Left lung (tissue), 10 donors: Measurements from ENCODE around the gene PFDN5. TPM values are rescaled to one million over a fixed set of nuclear protein-coding genes. Genes with fewer than 3 reads are reported as not detected.
A peak's percentile ranks its signal among the peaks of the same experiment; 100 is the strongest.
"Not testable (repeated sequence)": the region's sequence is repeated elsewhere in the genome, so short reads cannot be mapped to it uniquely, and the experiment has no call there.

ENCODE experiments used
- ATAC-seq: fragments of 200-7000 bp; cut with Tn5 transposase; one replicate; pipeline ENCODE4 v1.9.1; 2020; ENCODE audit warnings: moderate library complexity
- DNase-seq, 4 donors: peaks; one replicate each; pipeline ENCODE4 v3.0.0-alpha.2; 2013 to 2020
- H3K27ac ChIP-seq, 2 donors: fragments of 200-600 bp; sonication (generic) in 1 of 2; one replicate each; pipeline versions ENCODE4 v1.5.0 to v1.8.0; 2020 to 2021
- H3K27me3 ChIP-seq, 2 donors: fragments of 200-600 bp; sonication (generic) in 1 of 2; one replicate each; pipeline versions ENCODE4 v1.5.0 to v1.8.0; 2020 to 2021
- H3K36me3 ChIP-seq, 2 donors: fragments of 200-600 bp; sonication (generic) in 1 of 2; one replicate each; pipeline versions ENCODE4 v1.5.0 to v1.8.0; 2020 to 2021
- H3K4me1 ChIP-seq, 2 donors: fragments of 200-600 bp; one replicate each; pipeline ENCODE4 v1.8.0; 2021
- H3K4me3 ChIP-seq, 2 donors: fragments of 200-600 bp; sonication (generic) in 1 of 2; one replicate each; pipeline versions ENCODE4 v1.5.0 to v1.8.0; 2020 to 2021; ENCODE audit warnings: mild to moderate bottlenecking in 1 of 2
- H3K9me3 ChIP-seq, 2 donors: fragments of 200-600 bp; sonication (generic) in 1 of 2; one replicate each; pipeline versions ENCODE4 v1.5.0 to v1.8.0; 2020 to 2021
- intact Hi-C, 2 donors: fragments of 100-400 bp; cut with DNase I; formaldehyde crosslinking; loops; one replicate each; pipeline versions ENCODE4 v1.11.2 to v1.14.2; 2022
- polyA plus RNA-seq, 6 donors: library from polyadenylated mRNA; unstranded; fragments of 120-200 nt; gene quantifications; one replicate each; pipeline ENCODE4 v1.2.1, GENCODE V29; 2013; ENCODE audit not compliant: insufficient read length in 6 of 6
- total RNA-seq, 2 donors: library from RNA; stranded (reverse); fragmentation: NEBNext Ultra II Directional; extraction: Animal tissue kit (Norgen Biotek cat#: 25700); gene quantifications; one replicate each; pipeline ENCODE4 v1.2.1, GENCODE V29; 2021
- TF ChIP-seq, protein P1 (sequence below), 2 donors: fragments of 200-600 bp; sonication (generic) in 1 of 2; IDR thresholded peaks; one replicate each; pipeline versions ENCODE4 v1.5.0 to v1.8.0; 2021; ENCODE audit warnings: antibody characterized with exemption in 2 of 2
- donor health status: DM: no; HTN: yes; CAD: no.
- donor health status: DM: no; HTN: no; CAD: no.

Gene PFDN5
- total and polyA plus RNA-seq, 8 donors: 321 to 800 (median 724) TPM

- Histone ChIP-seq H3K27ac (no peak overlapping the region), H3K9me3 (no peaks in the 10 kb centered on the region), H3K4me1 (peaks cover 0 to 8% of the 10 kb centered on the region in 2 donors), H3K36me3 (peaks cover 0 to 11% of the 10 kb centered on the region in 2 donors), H3K4me3 (no peak overlapping the region), H3K27me3 (no peaks in the 10 kb centered on the region)
- DNase-seq: no peak
- TF ChIP-seq, protein P1, sequence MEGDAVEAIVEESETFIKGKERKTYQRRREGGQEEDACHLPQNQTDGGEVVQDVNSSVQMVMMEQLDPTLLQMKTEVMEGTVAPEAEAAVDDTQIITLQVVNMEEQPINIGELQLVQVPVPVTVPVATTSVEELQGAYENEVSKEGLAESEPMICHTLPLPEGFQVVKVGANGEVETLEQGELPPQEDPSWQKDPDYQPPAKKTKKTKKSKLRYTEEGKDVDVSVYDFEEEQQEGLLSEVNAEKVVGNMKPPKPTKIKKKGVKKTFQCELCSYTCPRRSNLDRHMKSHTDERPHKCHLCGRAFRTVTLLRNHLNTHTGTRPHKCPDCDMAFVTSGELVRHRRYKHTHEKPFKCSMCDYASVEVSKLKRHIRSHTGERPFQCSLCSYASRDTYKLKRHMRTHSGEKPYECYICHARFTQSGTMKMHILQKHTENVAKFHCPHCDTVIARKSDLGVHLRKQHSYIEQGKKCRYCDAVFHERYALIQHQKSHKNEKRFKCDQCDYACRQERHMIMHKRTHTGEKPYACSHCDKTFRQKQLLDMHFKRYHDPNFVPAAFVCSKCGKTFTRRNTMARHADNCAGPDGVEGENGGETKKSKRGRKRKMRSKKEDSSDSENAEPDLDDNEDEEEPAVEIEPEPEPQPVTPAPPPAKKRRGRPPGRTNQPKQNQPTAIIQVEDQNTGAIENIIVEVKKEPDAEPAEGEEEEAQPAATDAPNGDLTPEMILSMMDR (IDR thresholded peaks at IDR 0.05): no peak
- intact Hi-C loops: loop anchor here in 1 of 2 donors (2.0 kb wide), 1 partner anchor 77 kb away; no protein-coding TSS in a partner anchor
- ATAC-seq: no peak
Measured at GRCh38 chr12:53289891-53290290, 5.5 kb upstream of the PFDN5 start.

DNA sequence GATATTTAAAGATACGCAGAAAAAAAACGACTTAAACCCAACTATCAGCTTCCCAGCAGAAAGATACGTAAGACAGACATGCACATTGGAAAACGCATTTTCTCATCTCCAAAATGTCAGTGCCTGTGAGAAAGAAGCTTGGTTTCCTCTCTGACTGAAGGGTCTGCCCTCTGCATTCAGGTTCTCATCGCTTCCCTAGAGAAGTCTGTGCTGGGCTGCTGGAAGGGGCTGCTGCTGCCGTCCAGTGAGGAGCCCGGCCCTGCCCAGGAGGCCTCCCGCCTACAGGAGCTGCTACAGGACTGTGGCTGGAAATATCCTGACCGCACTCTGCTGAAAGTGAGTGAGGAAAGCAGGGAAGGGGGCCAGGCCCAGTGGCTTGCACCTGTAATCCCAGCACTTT is 4.7 kb upstream of the PFDN5 start:
- Histone ChIP-seq H3K4me3 (no peak overlapping the region), H3K27me3 (no peaks in the 10 kb centered on the region), H3K4me1 (peaks cover 0 to 12% of the 10 kb centered on the region in 2 donors), H3K36me3 (peaks cover 0 to 11% of the 10 kb centered on the region in 2 donors), H3K27ac (no peak overlapping the region), H3K9me3 (no peaks in the 10 kb centered on the region)
- intact Hi-C loops: no loop called here
- TF ChIP-seq, protein P1 (IDR thresholded peaks at IDR 0.05): no peak
- DNase-seq: no peak
- no peak for ATAC-seq

DNA sequence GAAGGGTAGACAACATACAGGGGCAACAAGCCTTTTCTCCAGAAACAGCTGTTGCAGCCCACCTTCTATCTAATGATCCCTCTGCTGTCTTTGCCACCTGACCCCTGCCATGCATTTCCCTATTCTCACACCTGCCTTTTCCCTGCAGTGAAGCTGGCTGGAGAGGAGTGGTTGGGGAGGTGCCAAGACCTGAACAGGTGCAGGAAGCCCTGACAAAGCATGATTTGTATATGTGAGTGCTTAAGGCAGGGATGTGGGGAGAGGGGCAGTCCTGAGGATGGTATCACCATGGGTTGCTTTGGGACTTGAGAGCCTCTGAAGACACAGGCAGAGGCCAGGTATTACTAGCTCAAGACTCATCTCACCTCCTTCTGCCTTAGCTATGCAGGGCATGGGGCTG is 2.9 kb upstream of the PFDN5 start:
- intact Hi-C loops: no loop called here
- no peaks in the 10 kb centered on the region for H3K27me3 ChIP-seq
- no peak for DNase-seq
- H3K4me1 ChIP-seq: peaks cover 13 to 29% of the 10 kb centered on the region in 2 donors
- TF ChIP-seq, protein P1 (IDR thresholded peaks at IDR 0.05): no peak
- no peak overlapping the region for H3K4me3 ChIP-seq
- H3K36me3 ChIP-seq: peaks cover 0 to 11% of the 10 kb centered on the region in 2 donors
- no peak overlapping the region for H3K27ac ChIP-seq
- no peak for ATAC-seq
- no peaks in the 10 kb centered on the region for H3K9me3 ChIP-seq

DNA sequence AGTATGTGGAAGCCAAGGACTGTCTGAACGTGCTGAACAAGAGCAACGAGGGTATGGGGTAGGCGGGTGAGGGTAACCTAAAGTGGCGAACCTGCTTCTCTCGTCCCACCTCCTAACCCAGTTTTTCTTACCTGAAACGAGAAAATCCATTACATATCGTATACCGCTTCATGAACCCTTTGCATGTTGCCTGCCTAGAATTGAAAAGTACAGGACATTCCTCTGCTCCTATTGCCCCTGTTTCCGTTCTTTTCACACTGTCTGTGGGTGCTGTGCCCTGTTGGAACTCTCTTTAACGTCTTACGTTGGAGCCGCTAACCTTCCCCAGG is 513 bp downstream of the PFDN5 start:
- Histone ChIP-seq H3K36me3 (peaks cover 0 to 12% of the 10 kb centered on the region in 2 donors), H3K9me3 (no peaks in the 10 kb centered on the region), H3K27ac (peak overlapping the region; percentile 88 to 92), H3K27me3 (no peaks in the 10 kb centered on the region), H3K4me3 (peak overlapping the region; percentile 65 to 75), H3K4me1 (peaks cover 25 to 57% of the 10 kb centered on the region in 2 donors)
- peak; percentile 1 for ATAC-seq
- intact Hi-C loops: no loop called here
- TF ChIP-seq, protein P1 (IDR thresholded peaks at IDR 0.05): no peak
- no peak for DNase-seq

GRCh38 chr12:53297106-53297505 is 1.8 kb downstream of the PFDN5 start:
- Histone ChIP-seq H3K4me3 (peak overlapping the region in 1 of 2 donors; percentile 65), H3K27ac (peak overlapping the region; percentile 70 to 91), H3K36me3 (peaks cover 0 to 19% of the 10 kb centered on the region in 2 donors), H3K4me1 (peaks cover 26 to 69% of the 10 kb centered on the region in 2 donors)
- H3K27me3 ChIP-seq, ATAC-seq, H3K9me3 ChIP-seq, intact Hi-C loops, DNase-seq: not testable (repeated sequence)

DNA sequence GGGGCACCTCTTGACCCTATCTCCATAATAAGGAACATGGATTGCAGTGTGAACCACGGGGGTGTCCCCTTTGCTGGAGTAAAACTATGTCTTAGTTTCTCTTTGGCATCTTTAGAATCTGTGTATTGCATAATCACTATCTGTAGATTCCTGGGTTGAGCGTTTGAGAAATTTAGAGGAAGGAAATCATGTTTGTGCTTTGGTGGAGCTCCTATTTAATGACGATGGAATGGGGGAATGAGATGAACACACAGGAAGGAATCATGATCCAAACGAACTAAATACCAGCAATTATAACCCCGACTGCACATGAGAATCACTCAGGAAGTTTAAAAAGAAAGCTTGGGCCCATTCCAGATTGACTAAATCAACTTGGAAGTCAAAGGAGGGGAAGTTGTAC is 2.8 kb downstream of the PFDN5 start:
- DNase-seq (no peak), ATAC-seq (no peak)
- H3K27me3 ChIP-seq: no peaks in the 10 kb centered on the region
- no peak overlapping the region for H3K4me3 ChIP-seq
- intact Hi-C loops: no loop called here
- H3K27ac ChIP-seq: peak overlapping the region; percentile 70 to 91
- no peaks in the 10 kb centered on the region for H3K9me3 ChIP-seq
- peaks cover 26 to 76% of the 10 kb centered on the region in 2 donors for H3K4me1 ChIP-seq
- H3K36me3 ChIP-seq: peaks cover 0 to 29% of the 10 kb centered on the region in 2 donors
- TF ChIP-seq, protein P1 (IDR thresholded peaks at IDR 0.05): no peak
